HepG2 (cell line): ENCODE results near the gene B3GNT2. TPM values are rescaled to one million over a fixed set of nuclear protein-coding genes. Genes with fewer than 3 reads are reported as not detected.

Experiments used
- ATAC-seq: fragments of 200-7000 bp; cut with Tn5 transposase; 3 replicates; pipeline ENCODE4 v1.9.1; 2020; ENCODE audit warnings: mild to moderate bottlenecking, moderate library complexity
- BruUV-seq: library from RNA; stranded (reverse); fragments of 400-500 nt; replicated peaks from 2 replicates; lab custom pipeline; 2021; lab: Mats Ljungman, UMichigan
- CTCF ChIA-PET: fragments of 300-600 bp; formaldehyde crosslinking; extraction: SDS; loops from one replicate; lab custom pipeline; 2021; ENCODE audit warnings: low total read pairs, inconsistent platforms, low intra/inter-chr PET ratio; lab: Yijun Ruan, JAX
- POLR2A ChIA-PET: fragments of 350-600 bp; sonication (Branson Sonifier 250); formaldehyde crosslinking; loops from one replicate; lab custom pipeline; 2020; ENCODE audit warnings: antibody characterized with exemption, inconsistent platforms; lab: Yijun Ruan, JAX
- DNase-seq: peaks from one replicate; pipeline ENCODE4 v3.0.0-alpha.2; 2015; ENCODE audit warnings: low spot score
- FAIRE-seq: peaks from 3 replicates; lab custom pipeline; 2011; peaks lifted over from hg19 to GRCh38; lab: Jason Lieb, UNC
- H2AFZ ChIP-seq: one replicate; pipeline ENCODE4 v1.6.1; 2011; ENCODE audit warnings: low read length, inconsistent platforms
- H3K27ac ChIP-seq: fragments of 300-600 bp; 3 replicates; pipeline ENCODE4 v1.8.0; 2011; ENCODE audit warnings: mixed run types, mild to moderate bottlenecking, mixed read lengths, low read length, inconsistent platforms; ENCODE audit not compliant: insufficient read depth; ENCODE audit errors: extremely low read length
- H3K27me3 ChIP-seq, 2 experiments: fragments of 200-600 bp in 1 of 2; 2 replicates in 1 of 2; 3 replicates in 1 of 2; pipeline versions ENCODE4 v1.6.0 to v1.8.0; 2011; ENCODE audit warnings: low read length in 2 of 2, mild to moderate bottlenecking in 2 of 2, moderate library complexity in 2 of 2, inconsistent platforms in 1 of 2; ENCODE audit not compliant: insufficient read depth in 2 of 2, control insufficient read depth in 1 of 2
- H3K36me3 ChIP-seq, 2 experiments: fragments of 200-600 bp in 1 of 2; replicated peaks in 1 of 2; 2 replicates in 1 of 2; 3 replicates in 1 of 2; pipeline versions ENCODE4 v1.5.1 to v1.8.0; 2011; ENCODE audit warnings: low read length in 2 of 2, inconsistent platforms in 1 of 2; ENCODE audit not compliant: insufficient read depth in 2 of 2, control insufficient read depth in 1 of 2
- H3K4me1 ChIP-seq: 2 replicates; pipeline ENCODE4 v1.5.1; 2012; ENCODE audit warnings: low read length, inconsistent platforms; ENCODE audit not compliant: insufficient read depth
- H3K4me2 ChIP-seq: 2 replicates; pipeline ENCODE4 v1.6.0; 2011; ENCODE audit warnings: low read depth, low read length, inconsistent platforms
- H3K4me3 ChIP-seq, 3 experiments: fragments of 200-600 bp in 1 of 3; sonication (generic), shearing (Covaris generic) in 1 of 3; replicated peaks in 1 of 3; 2 replicates each; pipeline ENCODE4 v1.5.1; 2011 to 2016; ENCODE audit warnings: low read length in 3 of 3, inconsistent platforms in 2 of 3, low read depth in 2 of 3, mild to moderate bottlenecking in 2 of 3, control low read depth in 1 of 3, mixed read lengths in 1 of 3; ENCODE audit not compliant: insufficient read depth in 1 of 3
- H3K79me2 ChIP-seq: one replicate; pipeline ENCODE4 v1.6.1; 2011; ENCODE audit warnings: low read length, inconsistent platforms; ENCODE audit not compliant: insufficient read depth
- H3K9ac ChIP-seq: 2 replicates; pipeline ENCODE4 v1.6.0; 2011; ENCODE audit warnings: mild to moderate bottlenecking, low read depth, low read length, inconsistent platforms; ENCODE audit not compliant: insufficient read depth
- H3K9me3 ChIP-seq: 2 replicates; pipeline ENCODE4 v1.5.1; 2012; ENCODE audit warnings: mild to moderate bottlenecking, low read length
- H4K20me1 ChIP-seq: 2 replicates; pipeline ENCODE4 v1.6.0; 2011; ENCODE audit warnings: inconsistent platforms, mild to moderate bottlenecking, low read length, moderate library complexity; ENCODE audit not compliant: insufficient read depth
- ATF3 ChIP-seq: sonication (generic); formaldehyde crosslinking; IDR thresholded peaks from 2 replicates; pipeline ENCODE4 v1.4.0; 2020; ENCODE audit warnings: missing genetic modification reagents
- FOXO1 ChIP-seq: sonication (generic); formaldehyde crosslinking; IDR thresholded peaks from 2 replicates; pipeline ENCODE4 v1.4.0; 2020; ENCODE audit warnings: missing genetic modification reagents
- NFKB2 ChIP-seq: sonication (generic); formaldehyde crosslinking; IDR thresholded peaks from 2 replicates; pipeline ENCODE4 v1.4.0; 2020; ENCODE audit warnings: missing genetic modification reagents, borderline replicate concordance
- NR0B2 ChIP-seq: sonication (generic); formaldehyde crosslinking; IDR thresholded peaks from 2 replicates; pipeline ENCODE4 v1.4.0; 2020; ENCODE audit warnings: mild to moderate bottlenecking, missing genetic modification reagents
- NR2F1 ChIP-seq, 2 experiments: fragments of 450-650 bp in 1 of 2; formaldehyde crosslinking in 1 of 2; IDR thresholded peaks; 2 replicates each; pipeline versions ENCODE4 v1.5.0 to v1.6.1; 2016 to 2020; ENCODE audit warnings: mild to moderate bottlenecking in 1 of 2, missing compliant biosample characterization in 1 of 2, missing genetic modification reagents in 1 of 2, moderate library complexity in 1 of 2
- ONECUT2 ChIP-seq: sonication (generic); formaldehyde crosslinking; IDR thresholded peaks from 2 replicates; pipeline ENCODE4 v1.4.0; 2020; ENCODE audit warnings: missing genetic modification reagents
- ZBTB49 ChIP-seq: sonication (generic); formaldehyde crosslinking; IDR thresholded peaks from 2 replicates; pipeline ENCODE4 v1.4.0; 2020; ENCODE audit warnings: missing genetic modification reagents, borderline replicate concordance
- ZNF562 ChIP-seq: sonication (generic); formaldehyde crosslinking; IDR thresholded peaks from 2 replicates; pipeline ENCODE4 v1.8.0; 2022; ENCODE audit warnings: missing genetic modification reagents, borderline replicate concordance
- ZNF597 ChIP-seq: sonication (generic); formaldehyde crosslinking; IDR thresholded peaks from 2 replicates; pipeline ENCODE4 v1.5.0; 2020; ENCODE audit warnings: missing genetic modification reagents
- ZNF724P ChIP-seq: sonication (generic); formaldehyde crosslinking; IDR thresholded peaks from 2 replicates; pipeline ENCODE4 v1.8.0; 2022; ENCODE audit warnings: missing genetic modification reagents, borderline replicate concordance
- WGBS: methylation state at CpG from one replicate; pipeline ENCODE4 v1.1.6; 2017; ENCODE audit warnings: low lambda C conversion rate; 5-methylcytosine and 5-hydroxymethylcytosine counted together
- in situ Hi-C: cut with HindIII; loops from 2 replicates; pipeline ENCODE4 v1.10.0; 2017; ENCODE audit warnings: low pct_unique_long_range_greater_than_20kb; ENCODE audit not compliant: extremely low pct_ligation_motif_present
- intact Hi-C: fragments of 100-400 bp; cut with micrococcal nuclease; formaldehyde crosslinking; loops from one replicate; pipeline ENCODE4 v1.10.0; 2022; ENCODE audit not compliant: unreplicated experiment
- polyA plus RNA-seq, 8 experiments: library from polyadenylated mRNA; depleted of rRNA in 3 of 8; stranded (reverse) in 7 of 8; unstranded in 1 of 8; fragments of >200 nt; fragmentation: Illumina TruSeq in 4 of 8; extraction: Trizol in 4 of 8; gene quantifications; 2 replicates each; pipeline versions ENCODE4 v1.2.1 to v1.2.3, GENCODE V29; 2011 to 2016; ENCODE audit warnings: low read depth in 4 of 8, missing spikeins in 1 of 8, mixed read lengths in 1 of 8; ENCODE audit not compliant: insufficient read depth in 1 of 8
- total RNA-seq, 5 experiments: library from RNA; depleted of rRNA; stranded (reverse); fragments of >200 nt; fragmentation: Illumina TruSeq; extraction: Trizol; gene quantifications; 2 replicates each; pipeline ENCODE4 v1.2.3, GENCODE V29; 2016; ENCODE audit warnings: low read depth in 1 of 5

The B3GNT2 gene
- total and polyA plus RNA-seq, 2 of the 13 experiments (the other 11 are each of a cell fraction or from before 2014, with no cell fraction given) = 26.3 to 28.5 TPM

GRCh38 chr2:62234755-62235655, 39.1 kb downstream of the B3GNT2 start:
- CTCF ChIA-PET = no interaction called here
- FAIRE-seq (no peak), DNase-seq (no peak)
- Histone ChIP-seq H3K4me2 (no peak overlapping the region), H3K36me3 (no peaks in the 10 kb centered on the region), H3K4me1 (peaks cover 16% of the 10 kb centered on the region), H3K79me2 (no peaks in the 10 kb centered on the region), H3K9me3 (no peaks in the 10 kb centered on the region), H3K4me3 (no peak overlapping the region), H3K9ac (no peak overlapping the region), H3K27ac (no peak overlapping the region)
- no TSS peak for BruUV-seq
- in situ Hi-C loops = no loop called here
- TF ChIP-seq ATF3 (no peak), ZNF597 (no peak), ZNF562 (CRISPR knock-in tag) (no peak), ZNF724P (CRISPR knock-in tag) (no peak)
- TF ChIP-seq, all 625 proteins: peak for 0
- Histone ChIP-seq H3K27me3 (no peaks in the 10 kb centered on the region), H4K20me1 (no peaks in the 10 kb centered on the region), H2AFZ (no peak overlapping the region)
- intact Hi-C loops = loop anchor here (5.0 kb wide), 1 partner anchor 38 kb away; the partner anchor contains the start of gene B3GNT2
- peak; percentile 13 for ATAC-seq
- POLR2A ChIA-PET = no interaction called here
- WGBS = 79% methylated on average over 16 of the region's 16 CpGs

- H3K79me2 ChIP-seq = no peaks in the 10 kb centered on the region
- no peaks in the 10 kb centered on the region for H3K9me3 ChIP-seq
- no peak overlapping the region for H3K9ac ChIP-seq
- H4K20me1 ChIP-seq = no peaks in the 10 kb centered on the region
- no TSS peak for BruUV-seq
- H3K27me3 ChIP-seq = no peaks in the 10 kb centered on the region
- peak; percentile 37 for FAIRE-seq
- WGBS = 54% methylated on average over 6 of the region's 6 CpGs
- H2AFZ ChIP-seq = no peak overlapping the region
- intact Hi-C loops = loop anchor here (5.0 kb wide), 1 partner anchor 39 kb away; the partner anchor contains the start of gene B3GNT2
- ATAC-seq = peak; percentile 25
- no peak overlapping the region for H3K27ac ChIP-seq
- POLR2A ChIA-PET = no interaction called here
- no peak overlapping the region for H3K4me3 ChIP-seq
- peaks cover 11% of the 10 kb centered on the region for H3K4me1 ChIP-seq
- in situ Hi-C loops = no loop called here
- DNase-seq = no peak
- CTCF ChIA-PET = no interaction called here
- H3K36me3 ChIP-seq = no peaks in the 10 kb centered on the region
- 0 out of 2 replicates have a peak overlapping the region, but pooled peaks have one; percentile 9 for H3K4me2 ChIP-seq
- TF ChIP-seq ZBTB49 (no peak), NFKB2 (CRISPR knock-in tag) (no peak), NR2F1 (CRISPR knock-in tag; IDR thresholded peaks at IDR 0.05) (peak in 1 of 2 experiments; percentile 31; a peak in 1 of 4 replicates), FOXO1 (CRISPR knock-in tag) (no peak), ONECUT2 (CRISPR knock-in tag) (no peak), NR0B2 (CRISPR knock-in tag) (no peak)
Observed at GRCh38 chr2:62236499-62236898, 40.6 kb downstream of the B3GNT2 start.
